ACC112 (cell line): ENCODE measurements around the gene PYROXD2.

ENCODE experiments used
- H2AFZ ChIP-seq: fragments of 200-600 bp; sonication (generic); one replicate; pipeline ENCODE4 v1.6.0; 2017; ENCODE audit warnings: antibody characterized with exemption, low read length; ENCODE audit not compliant: unreplicated experiment
- H3K27ac ChIP-seq: fragments of 200-600 bp; sonication (generic); 2 replicates; pipeline ENCODE4 v1.5.1; 2014; ENCODE audit warnings: low read depth, mild to moderate bottlenecking, antibody characterized with exemption, low read length, moderate library complexity
- H3K27me3 ChIP-seq: fragments of 200-600 bp; sonication (generic); 2 replicates; pipeline ENCODE4 v1.6.1; 2014; ENCODE audit warnings: mild to moderate bottlenecking, antibody characterized with exemption, low read length, moderate library complexity, mixed read lengths; ENCODE audit not compliant: insufficient read depth
- H3K36me3 ChIP-seq: fragments of 200-600 bp; sonication (generic); 2 replicates; pipeline ENCODE4 v1.6.1; 2016; ENCODE audit warnings: mild to moderate bottlenecking, antibody characterized with exemption, low read length, moderate library complexity, mixed read lengths; ENCODE audit not compliant: insufficient read depth
- H3K4me1 ChIP-seq: fragments of 200-600 bp; sonication (generic); one replicate; pipeline ENCODE4 v1.6.1; 2016; ENCODE audit warnings: low read length, mixed read lengths; ENCODE audit not compliant: insufficient read depth, unreplicated experiment, control insufficient read depth
- H3K4me3 ChIP-seq: fragments of 200-600 bp; sonication (generic); 2 replicates; pipeline ENCODE4 v1.5.1; 2014; ENCODE audit warnings: mild to moderate bottlenecking, low read depth, low read length
- H3K79me2 ChIP-seq: fragments of 200-600 bp; sonication (generic); one replicate; pipeline ENCODE4 v1.6.0; 2016; ENCODE audit warnings: low read length; ENCODE audit not compliant: control insufficient read depth, unreplicated experiment, insufficient read depth

Gene PYROXD2

GRCh38 chr10:98411768-98412167, 3.2 kb downstream of the PYROXD2 start:
- no peak overlapping the region for H2AFZ ChIP-seq
- H3K4me3 ChIP-seq, result no peak overlapping the region
- no peak overlapping the region for H3K27ac ChIP-seq

GRCh38 chr10:98411166-98411565, 3.8 kb downstream of the PYROXD2 start:
- H2AFZ ChIP-seq, result no peak overlapping the region
- no peaks in the 10 kb centered on the region for H3K36me3 ChIP-seq
- H3K4me3 ChIP-seq, result no peak overlapping the region
- peaks cover 10% of the 10 kb centered on the region for H3K79me2 ChIP-seq
- H3K27ac ChIP-seq, result no peak overlapping the region
- peaks cover 12% of the 10 kb centered on the region for H3K4me1 ChIP-seq
- H3K27me3 ChIP-seq, result no peaks in the 10 kb centered on the region

More at GRCh38 chr10:98411768-98412167, 3.2 kb downstream of the PYROXD2 start:
- Histone ChIP-seq H3K36me3 (no peaks in the 10 kb centered on the region), H3K27me3 (no peaks in the 10 kb centered on the region), H3K79me2 (peaks cover 10% of the 10 kb centered on the region), H3K4me1 (peaks cover 12% of the 10 kb centered on the region)

GRCh38 chr10:98410759-98411158, 4.2 kb downstream of the PYROXD2 start:
- Histone ChIP-seq H3K4me1 (peaks cover 12% of the 10 kb centered on the region), H3K79me2 (peaks cover 10% of the 10 kb centered on the region), H3K27ac (no peak overlapping the region), H3K4me3 (no peak overlapping the region), H2AFZ (no peak overlapping the region), H3K27me3 (no peaks in the 10 kb centered on the region), H3K36me3 (no peaks in the 10 kb centered on the region)

DNA sequence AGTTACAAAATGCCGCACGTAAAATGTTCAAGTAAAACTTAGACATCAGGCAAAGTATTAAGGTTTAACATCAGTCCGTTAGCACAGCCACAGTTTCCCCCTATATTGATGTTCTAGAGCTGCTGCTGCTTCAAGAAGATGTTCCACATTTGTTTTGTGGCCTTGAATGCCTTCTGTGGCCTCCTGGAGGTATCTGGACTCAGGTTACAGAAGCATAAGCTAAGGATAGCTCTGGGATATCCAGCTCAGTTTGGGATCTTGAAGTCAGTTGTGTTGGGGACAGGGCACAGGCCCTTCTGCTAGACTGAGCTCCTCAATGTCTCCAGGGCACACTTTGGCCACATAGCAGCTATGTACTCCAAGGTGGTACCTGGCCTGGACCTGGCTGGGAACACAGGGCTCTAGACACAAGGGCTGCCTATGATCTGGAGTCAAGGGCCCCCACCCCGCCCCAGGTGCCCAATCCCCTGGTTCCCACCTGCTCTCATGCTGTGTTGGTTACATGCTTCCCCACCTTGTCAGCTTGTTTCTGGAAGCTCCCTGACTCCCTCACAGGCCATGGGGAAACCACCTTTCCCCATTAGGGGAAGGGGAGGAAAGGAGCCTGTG, 4.7 kb downstream of the PYROXD2 start:
- Histone ChIP-seq H3K27ac (no peak overlapping the region), H2AFZ (no peak overlapping the region)

GRCh38 chr10:98408799-98409198, 6.2 kb downstream of the PYROXD2 start:
- no peak overlapping the region for H3K27ac ChIP-seq
- peaks cover 11% of the 10 kb centered on the region for H3K4me1 ChIP-seq
- peaks cover 3% of the 10 kb centered on the region for H3K79me2 ChIP-seq
- no peak overlapping the region for H2AFZ ChIP-seq
- no peak overlapping the region for H3K4me3 ChIP-seq
- no peaks in the 10 kb centered on the region for H3K27me3 ChIP-seq
- no peaks in the 10 kb centered on the region for H3K36me3 ChIP-seq

More for the DNA sequence above, 4.7 kb downstream of the PYROXD2 start:
- H3K36me3 ChIP-seq, result no peaks in the 10 kb centered on the region
- no peaks in the 10 kb centered on the region for H3K27me3 ChIP-seq
- H3K4me1 ChIP-seq, result peaks cover 7% of the 10 kb centered on the region
- no peak overlapping the region for H3K4me3 ChIP-seq
- H3K79me2 ChIP-seq, result peaks cover 10% of the 10 kb centered on the region

DNA sequence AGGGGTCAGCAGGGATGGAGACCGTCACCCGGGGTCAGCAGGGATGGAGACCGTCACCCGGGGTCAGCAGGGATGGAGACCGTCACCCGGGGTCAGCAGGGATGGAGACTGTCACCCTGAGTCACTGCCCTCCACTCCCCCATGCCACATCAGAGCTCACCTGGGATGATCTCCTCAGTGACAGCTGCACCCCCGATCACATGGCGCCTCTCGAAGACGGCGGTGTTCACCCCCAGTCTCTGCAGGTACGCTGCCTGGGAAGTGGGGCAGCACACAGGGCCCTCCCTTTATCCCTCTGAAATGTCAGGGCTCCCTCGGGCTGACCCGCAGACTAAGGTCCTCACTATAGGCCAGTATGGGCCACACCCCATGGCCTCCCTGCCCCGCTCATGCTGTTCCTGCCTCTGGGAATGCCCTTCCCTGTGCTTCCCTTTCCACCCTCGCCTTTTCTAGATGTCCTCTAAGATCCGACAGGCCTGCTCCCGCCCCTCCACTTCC, 7.2 kb downstream of the PYROXD2 start:
- Histone ChIP-seq H3K27ac (no peak overlapping the region), H3K4me3 (no peak overlapping the region), H3K4me1 (peaks cover 18% of the 10 kb centered on the region)

GRCh38 chr10:98407017-98407743, 7.8 kb downstream of the PYROXD2 start:
- H3K79me2 ChIP-seq, result no peaks in the 10 kb centered on the region
- H3K36me3 ChIP-seq, result peaks cover 3% of the 10 kb centered on the region; the same call in 1 of the 2 replicates
- H3K27ac ChIP-seq, result no peak overlapping the region
- H2AFZ ChIP-seq, result no peak overlapping the region
- peaks cover 18% of the 10 kb centered on the region for H3K4me1 ChIP-seq
- no peaks in the 10 kb centered on the region for H3K27me3 ChIP-seq
- H3K4me3 ChIP-seq, result no peak overlapping the region

More for the DNA sequence above, 7.2 kb downstream of the PYROXD2 start:
- Histone ChIP-seq H3K79me2 (no peaks in the 10 kb centered on the region), H3K27me3 (no peaks in the 10 kb centered on the region), H2AFZ (no peak overlapping the region), H3K36me3 (no peaks in the 10 kb centered on the region; the same call in 1 of the 2 replicates)

GRCh38 chr10:98405422-98405821, 9.6 kb downstream of the PYROXD2 start:
- peaks cover 18% of the 10 kb centered on the region for H3K4me1 ChIP-seq
- peaks cover 3% of the 10 kb centered on the region; the same call in 1 of the 2 replicates for H3K36me3 ChIP-seq
- no peaks in the 10 kb centered on the region for H3K79me2 ChIP-seq
- H3K27ac ChIP-seq, result no peak overlapping the region
- H2AFZ ChIP-seq, result no peak overlapping the region
- no peak overlapping the region for H3K4me3 ChIP-seq
- H3K27me3 ChIP-seq, result no peaks in the 10 kb centered on the region

DNA sequence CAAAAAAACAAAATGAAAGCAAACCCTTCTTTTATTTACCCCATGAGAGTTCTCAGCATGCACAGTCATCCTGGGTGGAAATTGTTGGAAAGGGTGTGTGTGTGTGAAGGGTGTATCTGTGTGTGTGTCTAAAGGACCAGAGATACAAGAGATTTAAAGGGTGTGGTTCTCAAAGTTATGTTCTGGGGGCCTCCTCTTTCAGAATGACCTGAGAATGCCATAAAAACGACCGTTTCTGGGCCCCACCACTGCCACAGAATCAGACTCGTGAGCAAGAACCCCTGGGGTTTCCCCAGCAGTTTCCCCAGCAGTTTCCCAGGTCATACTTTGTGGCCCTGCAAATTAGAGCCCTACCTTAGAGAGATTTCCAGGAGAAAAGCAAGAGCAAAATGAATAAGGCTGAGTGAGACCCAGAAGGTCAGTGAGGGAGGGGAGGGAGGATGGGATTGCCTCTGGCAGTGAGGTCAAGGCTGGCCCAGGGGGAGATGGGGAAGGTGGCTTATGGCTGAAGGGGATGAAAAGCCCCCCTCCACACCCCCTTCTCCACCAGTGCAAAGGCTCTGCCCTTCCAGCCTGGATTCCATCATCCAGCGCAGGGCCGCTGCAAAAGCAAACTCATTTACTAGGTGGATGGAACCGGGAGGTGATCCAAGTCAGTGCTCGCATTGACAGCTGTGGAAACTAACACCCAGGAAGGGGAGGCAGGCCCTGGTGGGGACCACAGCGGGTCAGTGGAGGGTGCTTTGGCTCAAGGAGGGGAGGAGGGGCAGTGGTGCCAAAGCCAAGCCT, 10.2 kb downstream of the PYROXD2 start:
- Histone ChIP-seq H3K27ac (peak overlapping the region; percentile 86), H3K27me3 (no peaks in the 10 kb centered on the region), H2AFZ (peak overlapping the region; percentile 19), H3K4me3 (peak overlapping the region; percentile 53), H3K36me3 (peaks cover 3% of the 10 kb centered on the region; the same call in 1 of the 2 replicates), H3K79me2 (no peaks in the 10 kb centered on the region), H3K4me1 (peaks cover 18% of the 10 kb centered on the region)

DNA sequence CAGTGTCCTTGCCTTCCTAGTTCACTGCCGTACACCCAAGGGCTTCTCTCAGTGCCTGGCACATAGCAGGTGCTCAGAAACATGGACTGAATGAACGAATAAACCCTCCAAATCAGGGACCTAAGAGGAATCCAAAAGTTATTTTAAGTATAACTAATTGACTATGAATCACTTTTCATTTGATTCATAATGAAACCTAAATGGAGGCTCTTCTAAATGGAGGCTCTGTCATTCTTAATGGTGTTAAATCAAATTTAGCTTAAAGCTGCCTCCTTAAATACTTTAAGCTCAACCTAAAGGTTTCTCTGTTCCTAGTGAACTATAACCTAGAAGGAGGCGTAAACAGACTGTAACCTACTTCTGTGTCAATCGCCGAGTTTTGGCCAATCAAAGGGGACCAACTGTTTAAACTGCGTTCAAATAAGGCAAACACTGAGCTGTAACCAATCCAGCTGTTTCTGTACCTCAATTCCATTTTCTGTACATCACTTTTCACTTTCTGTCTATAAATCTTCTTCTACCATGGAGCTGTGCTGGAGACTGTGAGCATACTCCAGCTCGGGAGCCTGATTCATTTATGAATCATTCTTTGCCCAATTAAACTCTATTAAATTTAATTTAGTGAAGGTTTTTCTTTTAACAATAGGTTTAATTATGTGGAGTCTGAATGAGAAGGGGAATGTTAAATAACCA, 11.0 kb downstream of the PYROXD2 start:
- H3K4me3 ChIP-seq, result peak overlapping the region; percentile 53

More for the DNA sequence above, 11.0 kb downstream of the PYROXD2 start:
- Histone ChIP-seq H3K27ac (peak overlapping the region; percentile 86), H3K4me1 (peaks cover 18% of the 10 kb centered on the region), H3K79me2 (no peaks in the 10 kb centered on the region), H3K36me3 (peaks cover 3% of the 10 kb centered on the region; the same call in 1 of the 2 replicates), H2AFZ (peak overlapping the region; percentile 19), H3K27me3 (no peaks in the 10 kb centered on the region)
